WTC11 (cell line): ENCODE data around the gene CNTNAP5. TPM values are rescaled to one million over a fixed set of nuclear protein-coding genes. Genes with fewer than 3 reads are reported as not detected.

Experiments
- ATAC-seq: fragments of 200-7000 bp; cut with Tn5 transposase; 2 replicates; pipeline ENCODE4 v1.10.0; 2021; ENCODE audit warnings: mild to moderate bottlenecking, moderate library complexity
- CTCF ChIA-PET: fragments of 300-600 bp; sonication (Branson Sonifier 250); formaldehyde crosslinking; loops from one replicate; lab custom pipeline; 2021; ENCODE audit warnings: antibody characterized with exemption; lab: Charles Lee
- POLR2A ChIA-PET: fragments of 350-600 bp; sonication (Branson Sonifier 250); formaldehyde crosslinking; loops from one replicate; lab custom pipeline; 2021; ENCODE audit warnings: antibody characterized with exemption; lab: Charles Lee
- DNase-seq: peaks from one replicate; pipeline ENCODE4 v3.0.0; 2021; ENCODE audit warnings: low spot score
- H3K27ac Mint-ChIP-seq: 2 replicates; pipeline ENCODE4 v1.8.0; 2021; ENCODE audit warnings: mixed read lengths
- H3K27me3 Mint-ChIP-seq: 2 replicates; pipeline ENCODE4 v1.8.0; 2021; ENCODE audit warnings: low read depth, mild to moderate bottlenecking, moderate library complexity, mixed read lengths
- H3K36me3 Mint-ChIP-seq: 2 replicates; pipeline ENCODE4 v1.8.0; 2021; ENCODE audit warnings: mixed read lengths
- H3K4me1 Mint-ChIP-seq: 2 replicates; pipeline ENCODE4 v1.8.0; 2022; ENCODE audit warnings: mixed read lengths
- H3K4me3 Mint-ChIP-seq: 2 replicates; pipeline ENCODE4 v1.8.0; 2021; ENCODE audit warnings: mild to moderate bottlenecking, moderate library complexity, mixed read lengths
- H3K9me3 Mint-ChIP-seq: 2 replicates; pipeline ENCODE4 v1.8.0; 2021; ENCODE audit warnings: mixed read lengths
- ATF1 ChIP-seq: sonication (generic); formaldehyde crosslinking; IDR thresholded peaks from 2 replicates; pipeline ENCODE4 v1.8.1; 2023; ENCODE audit warnings: mild to moderate bottlenecking, moderate library complexity, missing genetic modification reagents
- ATF3 ChIP-seq: sonication (generic); formaldehyde crosslinking; conservative IDR thresholded peaks from 2 replicates; pipeline ENCODE4 v1.8.1; 2022; ENCODE audit warnings: mild to moderate bottlenecking, missing genetic modification reagents
- CBFB ChIP-seq: sonication (generic); formaldehyde crosslinking; IDR thresholded peaks from 2 replicates; pipeline ENCODE4 v1.8.1; 2022; ENCODE audit warnings: mild to moderate bottlenecking, low read depth, missing genetic modification reagents
- CTCF ChIP-seq: fragments of 200-600 bp; IDR thresholded peaks from 2 replicates; pipeline ENCODE4 v1.8.0; 2022; ENCODE audit warnings: antibody characterized with exemption
- ELF4 ChIP-seq: sonication (generic); formaldehyde crosslinking; IDR thresholded peaks from 2 replicates; pipeline ENCODE4 v1.8.1; 2022; ENCODE audit warnings: low read depth, mild to moderate bottlenecking, moderate library complexity, missing genetic modification reagents
- EMX1 ChIP-seq: fragments of 250-450 bp; sonication (Bioruptor Pico); IDR thresholded peaks from 2 replicates; pipeline ENCODE4 v1.8.0; 2021; ENCODE audit warnings: mild to moderate bottlenecking
- ERG ChIP-seq: fragments of 250-450 bp; sonication (Bioruptor Pico); IDR thresholded peaks from 2 replicates; pipeline ENCODE4 v1.8.0; 2021; ENCODE audit warnings: mild to moderate bottlenecking
- ESRRA ChIP-seq: sonication (generic); formaldehyde crosslinking; IDR thresholded peaks from 2 replicates; pipeline ENCODE4 v1.8.1; 2022; ENCODE audit warnings: mild to moderate bottlenecking, missing genetic modification reagents, borderline replicate concordance
- ETV6 ChIP-seq: sonication (generic); formaldehyde crosslinking; IDR thresholded peaks from 2 replicates; pipeline ENCODE4 v1.8.1; 2022; ENCODE audit warnings: mild to moderate bottlenecking, missing genetic modification reagents
- FOXJ3 ChIP-seq: sonication (generic); formaldehyde crosslinking; IDR thresholded peaks from 2 replicates; pipeline ENCODE4 v1.9.0; 2021; ENCODE audit warnings: missing genetic modification reagents, mild to moderate bottlenecking, borderline replicate concordance
- FOXP4 ChIP-seq: sonication (generic); formaldehyde crosslinking; IDR thresholded peaks from 2 replicates; pipeline ENCODE4 v1.8.0; 2022; ENCODE audit warnings: mild to moderate bottlenecking, missing genetic modification reagents
- HMGA2 ChIP-seq: fragments of 250-450 bp; sonication (Bioruptor Pico); IDR thresholded peaks from 2 replicates; pipeline ENCODE4 v1.4.0; 2021; ENCODE audit warnings: mild to moderate bottlenecking, moderate library complexity
- NR2C2 ChIP-seq: sonication (generic); formaldehyde crosslinking; IDR thresholded peaks from 2 replicates; pipeline ENCODE4 v1.8.0; 2022; ENCODE audit warnings: mild to moderate bottlenecking, missing genetic modification reagents
- PRRX2 ChIP-seq: fragments of 250-450 bp; sonication (Bioruptor Pico); IDR thresholded peaks from 2 replicates; pipeline ENCODE4 v1.8.0; 2021; ENCODE audit warnings: mild to moderate bottlenecking
- RELA ChIP-seq: sonication (generic); formaldehyde crosslinking; IDR thresholded peaks from 2 replicates; pipeline ENCODE4 v1.8.1; 2022; ENCODE audit warnings: missing genetic modification reagents, mild to moderate bottlenecking, borderline replicate concordance
- TP53 ChIP-seq: sonication (generic); formaldehyde crosslinking; IDR thresholded peaks from 2 replicates; pipeline ENCODE4 v1.8.1; 2023; ENCODE audit warnings: mild to moderate bottlenecking, missing genetic modification reagents
- ZNF219 ChIP-seq: sonication (generic); formaldehyde crosslinking; IDR thresholded peaks from 2 replicates; pipeline ENCODE4 v1.8.0; 2023; ENCODE audit warnings: missing genetic modification reagents, mild to moderate bottlenecking, borderline replicate concordance
- ZNF317 ChIP-seq: sonication (generic); formaldehyde crosslinking; IDR thresholded peaks from 2 replicates; pipeline ENCODE4 v1.8.1; 2023; ENCODE audit warnings: low read depth, mild to moderate bottlenecking, moderate library complexity, missing genetic modification reagents, borderline replicate concordance
- ZNF416 ChIP-seq: fragments of 250-450 bp; sonication (Bioruptor Pico); IDR thresholded peaks from 2 replicates; pipeline ENCODE4 v1.9.0; 2021; ENCODE audit warnings: mild to moderate bottlenecking, inconsistent platforms
- ZNF671 ChIP-seq: fragments of 250-450 bp; sonication (Bioruptor Pico); IDR thresholded peaks from 2 replicates; pipeline ENCODE4 v1.8.0; 2021; ENCODE audit warnings: mild to moderate bottlenecking
- ZSCAN18 ChIP-seq: fragments of 250-450 bp; sonication (Bioruptor Pico); IDR thresholded peaks from 2 replicates; pipeline ENCODE4 v2.1.2; 2022; ENCODE audit warnings: mild to moderate bottlenecking, moderate library complexity
- total RNA-seq: library from RNA; stranded (reverse); gene quantifications from 3 replicates; pipeline ENCODE4 v1.2.3, GENCODE V29; 2021
- TF ChIP-seq, protein P1 (sequence below): sonication (generic); formaldehyde crosslinking; IDR thresholded peaks from 2 replicates; pipeline ENCODE4 v1.8.1; 2022; ENCODE audit warnings: mild to moderate bottlenecking, moderate library complexity, missing genetic modification reagents
- TF ChIP-seq, protein P2 (sequence below): sonication (generic); formaldehyde crosslinking; IDR thresholded peaks from 2 replicates; pipeline ENCODE4 v1.8.0; 2022; ENCODE audit warnings: mild to moderate bottlenecking, missing genetic modification reagents
- TF ChIP-seq, protein P3 (sequence below): sonication (generic); formaldehyde crosslinking; IDR thresholded peaks from 2 replicates; pipeline ENCODE4 v1.8.1; 2022; ENCODE audit warnings: mild to moderate bottlenecking, missing genetic modification reagents, moderate library complexity, borderline replicate concordance

Gene CNTNAP5
- total RNA-seq, 1 experiment from 2014 or later = 0.22 TPM

DNA sequence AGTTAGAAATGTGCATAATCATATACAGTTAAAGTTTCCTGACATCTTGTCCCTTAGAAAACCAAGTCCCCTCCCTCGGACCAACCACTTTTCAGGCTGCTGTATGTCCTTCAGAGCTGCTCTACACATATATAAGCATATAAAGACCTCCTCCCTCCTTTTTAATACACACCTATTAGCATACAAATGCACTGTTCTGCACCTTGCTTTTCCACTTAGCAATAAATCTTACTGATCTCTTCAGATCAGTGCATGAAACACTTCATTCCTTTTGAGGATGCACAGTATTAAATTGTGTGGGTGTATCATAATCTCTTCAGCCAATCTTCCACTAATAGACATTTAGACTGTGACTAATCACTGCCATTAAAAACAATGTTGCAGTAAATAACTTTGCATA lies 79.8 kb downstream of the CNTNAP5 start:
- no peak for DNase-seq
- ChIA-PET CTCF (no interaction called here), POLR2A (no interaction called here)
- no peak overlapping the region for H3K4me3 Mint-ChIP-seq
- H3K27me3 Mint-ChIP-seq = no peaks in the 10 kb centered on the region; the same call in 1 of the 2 replicates
- ATAC-seq = no peak
- peaks cover 19% of the 10 kb centered on the region for H3K4me1 Mint-ChIP-seq
- no peaks in the 10 kb centered on the region for H3K36me3 Mint-ChIP-seq
- TF ChIP-seq CTCF = no peak
- TF ChIP-seq ZNF219 (CRISPR knock-in tag) = no peak
- TF ChIP-seq ZSCAN18 = no peak
- no peak for TF ChIP-seq EMX1 (CRISPR knock-in tag)
- TF ChIP-seq ATF3 = no peak
- TF ChIP-seq CBFB (CRISPR knock-in tag) = no peak
- no peak for TF ChIP-seq ATF1
- TF ChIP-seq, protein P1, sequence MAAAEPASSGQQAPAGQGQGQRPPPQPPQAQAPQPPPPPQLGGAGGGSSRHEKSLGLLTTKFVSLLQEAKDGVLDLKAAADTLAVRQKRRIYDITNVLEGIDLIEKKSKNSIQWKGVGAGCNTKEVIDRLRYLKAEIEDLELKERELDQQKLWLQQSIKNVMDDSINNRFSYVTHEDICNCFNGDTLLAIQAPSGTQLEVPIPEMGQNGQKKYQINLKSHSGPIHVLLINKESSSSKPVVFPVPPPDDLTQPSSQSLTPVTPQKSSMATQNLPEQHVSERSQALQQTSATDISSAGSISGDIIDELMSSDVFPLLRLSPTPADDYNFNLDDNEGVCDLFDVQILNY (CRISPR knock-in tag) = no peak
- TF ChIP-seq, protein P2, sequence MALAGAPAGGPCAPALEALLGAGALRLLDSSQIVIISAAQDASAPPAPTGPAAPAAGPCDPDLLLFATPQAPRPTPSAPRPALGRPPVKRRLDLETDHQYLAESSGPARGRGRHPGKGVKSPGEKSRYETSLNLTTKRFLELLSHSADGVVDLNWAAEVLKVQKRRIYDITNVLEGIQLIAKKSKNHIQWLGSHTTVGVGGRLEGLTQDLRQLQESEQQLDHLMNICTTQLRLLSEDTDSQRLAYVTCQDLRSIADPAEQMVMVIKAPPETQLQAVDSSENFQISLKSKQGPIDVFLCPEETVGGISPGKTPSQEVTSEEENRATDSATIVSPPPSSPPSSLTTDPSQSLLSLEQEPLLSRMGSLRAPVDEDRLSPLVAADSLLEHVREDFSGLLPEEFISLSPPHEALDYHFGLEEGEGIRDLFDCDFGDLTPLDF (CRISPR knock-in tag) = no peak
- no peak for TF ChIP-seq ERG (CRISPR knock-in tag)
- no peak for TF ChIP-seq ZNF416 (CRISPR knock-in tag)
- TF ChIP-seq PRRX2 = no peak
- TF ChIP-seq ELF4 (CRISPR knock-in tag) = no peak
- TF ChIP-seq HMGA2 (CRISPR knock-in tag) = no peak
- TF ChIP-seq NR2C2 (CRISPR knock-in tag) = no peak
- TF ChIP-seq ETV6 (CRISPR knock-in tag) = no peak
- TF ChIP-seq FOXJ3 (CRISPR knock-in tag) = no peak
- no peak for TF ChIP-seq TP53 (CRISPR knock-in tag)
- H3K9me3 Mint-ChIP-seq = no peaks in the 10 kb centered on the region
- no peak overlapping the region for H3K27ac Mint-ChIP-seq

GRCh38 chr2:124112206-124112605 lies 87.1 kb downstream of the CNTNAP5 start:
- POLR2A ChIA-PET = no interaction called here
- Mint-ChIP-seq H3K27ac (no peak overlapping the region), H3K36me3 (no peaks in the 10 kb centered on the region), H3K4me3 (no peak overlapping the region), H3K4me1 (peaks cover 30% of the 10 kb centered on the region), H3K9me3 (no peaks in the 10 kb centered on the region), H3K27me3 (no peaks in the 10 kb centered on the region)
- DNase-seq (no peak), ATAC-seq (no peak)
- TF ChIP-seq FOXP4 (CRISPR knock-in tag) = no peak
- TF ChIP-seq, protein P3, sequence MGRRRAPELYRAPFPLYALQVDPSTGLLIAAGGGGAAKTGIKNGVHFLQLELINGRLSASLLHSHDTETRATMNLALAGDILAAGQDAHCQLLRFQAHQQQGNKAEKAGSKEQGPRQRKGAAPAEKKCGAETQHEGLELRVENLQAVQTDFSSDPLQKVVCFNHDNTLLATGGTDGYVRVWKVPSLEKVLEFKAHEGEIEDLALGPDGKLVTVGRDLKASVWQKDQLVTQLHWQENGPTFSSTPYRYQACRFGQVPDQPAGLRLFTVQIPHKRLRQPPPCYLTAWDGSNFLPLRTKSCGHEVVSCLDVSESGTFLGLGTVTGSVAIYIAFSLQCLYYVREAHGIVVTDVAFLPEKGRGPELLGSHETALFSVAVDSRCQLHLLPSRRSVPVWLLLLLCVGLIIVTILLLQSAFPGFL (CRISPR knock-in tag) = no peak
- TF ChIP-seq ERG (CRISPR knock-in tag) = no peak
- TF ChIP-seq RELA (CRISPR knock-in tag) = no peak
- no peak for TF ChIP-seq ESRRA
- TF ChIP-seq ZNF671 (CRISPR knock-in tag) = no peak
- TF ChIP-seq ELF4 (CRISPR knock-in tag) = no peak
- TF ChIP-seq ZNF317 = no peak
- CTCF ChIA-PET = no interaction called here
